ENCODE results near the gene KRTAP9-4. TPM values are rescaled to one million over a fixed set of nuclear protein-coding genes. Genes with fewer than 3 reads are reported as not detected.

The KRTAP9-4 gene
- total RNA-seq, 1 experiment from 2014 or later, result not detected

DNA sequence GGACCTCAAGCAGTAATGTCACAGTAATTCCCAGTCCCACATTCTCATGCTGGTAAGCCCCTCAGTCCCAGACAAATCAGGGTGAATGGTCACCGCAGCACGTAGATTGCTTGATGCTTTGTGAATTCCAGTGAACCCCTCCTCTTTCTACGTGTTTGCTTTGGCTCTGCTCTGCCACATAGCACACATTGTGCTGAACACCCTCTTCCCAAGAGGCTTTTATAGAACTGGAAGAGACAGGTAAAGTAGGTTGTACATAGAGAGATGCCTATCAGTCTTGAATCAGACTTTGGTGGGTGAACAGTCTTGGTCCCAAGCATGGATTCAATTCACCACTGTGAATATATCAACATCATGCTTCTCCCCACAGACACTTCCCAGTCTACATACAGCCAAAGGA, 15.1 kb downstream of the KRTAP9-4 start (continued):
- TF ChIP-seq, protein P1, sequence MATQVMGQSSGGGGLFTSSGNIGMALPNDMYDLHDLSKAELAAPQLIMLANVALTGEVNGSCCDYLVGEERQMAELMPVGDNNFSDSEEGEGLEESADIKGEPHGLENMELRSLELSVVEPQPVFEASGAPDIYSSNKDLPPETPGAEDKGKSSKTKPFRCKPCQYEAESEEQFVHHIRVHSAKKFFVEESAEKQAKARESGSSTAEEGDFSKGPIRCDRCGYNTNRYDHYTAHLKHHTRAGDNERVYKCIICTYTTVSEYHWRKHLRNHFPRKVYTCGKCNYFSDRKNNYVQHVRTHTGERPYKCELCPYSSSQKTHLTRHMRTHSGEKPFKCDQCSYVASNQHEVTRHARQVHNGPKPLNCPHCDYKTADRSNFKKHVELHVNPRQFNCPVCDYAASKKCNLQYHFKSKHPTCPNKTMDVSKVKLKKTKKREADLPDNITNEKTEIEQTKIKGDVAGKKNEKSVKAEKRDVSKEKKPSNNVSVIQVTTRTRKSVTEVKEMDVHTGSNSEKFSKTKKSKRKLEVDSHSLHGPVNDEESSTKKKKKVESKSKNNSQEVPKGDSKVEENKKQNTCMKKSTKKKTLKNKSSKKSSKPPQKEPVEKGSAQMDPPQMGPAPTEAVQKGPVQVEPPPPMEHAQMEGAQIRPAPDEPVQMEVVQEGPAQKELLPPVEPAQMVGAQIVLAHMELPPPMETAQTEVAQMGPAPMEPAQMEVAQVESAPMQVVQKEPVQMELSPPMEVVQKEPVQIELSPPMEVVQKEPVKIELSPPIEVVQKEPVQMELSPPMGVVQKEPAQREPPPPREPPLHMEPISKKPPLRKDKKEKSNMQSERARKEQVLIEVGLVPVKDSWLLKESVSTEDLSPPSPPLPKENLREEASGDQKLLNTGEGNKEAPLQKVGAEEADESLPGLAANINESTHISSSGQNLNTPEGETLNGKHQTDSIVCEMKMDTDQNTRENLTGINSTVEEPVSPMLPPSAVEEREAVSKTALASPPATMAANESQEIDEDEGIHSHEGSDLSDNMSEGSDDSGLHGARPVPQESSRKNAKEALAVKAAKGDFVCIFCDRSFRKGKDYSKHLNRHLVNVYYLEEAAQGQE (IDR thresholded peaks at IDR 0.05; ENCODE audit: low read depth), result no peak
- TF ChIP-seq, protein P2, sequence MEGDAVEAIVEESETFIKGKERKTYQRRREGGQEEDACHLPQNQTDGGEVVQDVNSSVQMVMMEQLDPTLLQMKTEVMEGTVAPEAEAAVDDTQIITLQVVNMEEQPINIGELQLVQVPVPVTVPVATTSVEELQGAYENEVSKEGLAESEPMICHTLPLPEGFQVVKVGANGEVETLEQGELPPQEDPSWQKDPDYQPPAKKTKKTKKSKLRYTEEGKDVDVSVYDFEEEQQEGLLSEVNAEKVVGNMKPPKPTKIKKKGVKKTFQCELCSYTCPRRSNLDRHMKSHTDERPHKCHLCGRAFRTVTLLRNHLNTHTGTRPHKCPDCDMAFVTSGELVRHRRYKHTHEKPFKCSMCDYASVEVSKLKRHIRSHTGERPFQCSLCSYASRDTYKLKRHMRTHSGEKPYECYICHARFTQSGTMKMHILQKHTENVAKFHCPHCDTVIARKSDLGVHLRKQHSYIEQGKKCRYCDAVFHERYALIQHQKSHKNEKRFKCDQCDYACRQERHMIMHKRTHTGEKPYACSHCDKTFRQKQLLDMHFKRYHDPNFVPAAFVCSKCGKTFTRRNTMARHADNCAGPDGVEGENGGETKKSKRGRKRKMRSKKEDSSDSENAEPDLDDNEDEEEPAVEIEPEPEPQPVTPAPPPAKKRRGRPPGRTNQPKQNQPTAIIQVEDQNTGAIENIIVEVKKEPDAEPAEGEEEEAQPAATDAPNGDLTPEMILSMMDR (IDR thresholded peaks at IDR 0.05 in 2 of 3, conservative IDR thresholded peaks at IDR 0.05 in 1 of 3; ENCODE audit: borderline replicate concordance in 1 of 3, insufficient read depth in 1 of 3, low read depth in 2 of 3, low read length in 2 of 3), result no peak
- TF ChIP-seq ATF3 (IDR thresholded peaks at IDR 0.05) (no peak), YY1 (IDR thresholded peaks at IDR 0.05; ENCODE audit: extremely low read depth, insufficient replicate concordance, low read depth, low read length) (no peak), POLR2A (IDR thresholded peaks at IDR 0.05; ENCODE audit: borderline replicate concordance, extremely low read depth, insufficient read depth, insufficient read length) (no peak), SP1 (IDR thresholded peaks at IDR 0.05; ENCODE audit: low read depth) (no peak), RAD21 (IDR thresholded peaks at IDR 0.05; ENCODE audit: low read depth) (no peak)

- Histone ChIP-seq H3K9ac (ENCODE audit: low read length) (no peak within 1 kb of the TSS), H3K9me3 (ENCODE audit: control insufficient read depth in 1 of 2, insufficient read depth in 1 of 2, low read depth in 1 of 2, low read length in 2 of 2) (no peaks in the 10 kb centered on the region), H3K4me2 (ENCODE audit: low read length) (no peak within 1 kb of the TSS), H3K4me1 (ENCODE audit: control insufficient read depth in 1 of 2, insufficient read depth in 2 of 2, low read length in 2 of 2) (no peaks in the 10 kb centered on the region), H3K36me3 (ENCODE audit: control insufficient read depth in 1 of 2, insufficient read depth in 2 of 2, low read length in 2 of 2) (no peaks in the 10 kb centered on the region), H3K4me3 (replicated peaks in 1 of 2; ENCODE audit: low read depth in 1 of 2, low read length in 2 of 2) (no peak within 1 kb of the TSS), H4K20me1 (ENCODE audit: insufficient read depth) (no peaks in the 10 kb centered on the region), H3K27ac (ENCODE audit: low read depth, low read length) (no peak within 1 kb of the TSS), H3K27me3 (ENCODE audit: insufficient read depth, low read length) (no peaks in the 10 kb centered on the region), H2AFZ (ENCODE audit: low read depth, low read length, poor library complexity, severe bottlenecking) (no peak within 1 kb of the TSS), H3K9me2 (ENCODE audit: insufficient read depth) (no peaks in the 10 kb centered on the region), H3K79me2 (ENCODE audit: insufficient read depth, low read length) (no peaks in the 10 kb centered on the region)
- CTCF ChIA-PET, result no interaction called here
- DNase-seq (ENCODE audit: low read depth, low spot score) (no peak), ATAC-seq (no peak)
- BruUV-seq (replicated peaks), result no TSS peak
- TF ChIP-seq TCF7L2 (IDR thresholded peaks at IDR 0.05; ENCODE audit: borderline replicate concordance, extremely low read depth, insufficient read depth, insufficient read length) (no peak), ATF3 (IDR thresholded peaks at IDR 0.05) (no peak), YY1 (IDR thresholded peaks at IDR 0.05; ENCODE audit: extremely low read depth, insufficient replicate concordance, low read depth, low read length) (no peak), ZBTB33 (IDR thresholded peaks at IDR 0.05; ENCODE audit: extremely low read depth, insufficient replicate concordance, low read length) (no peak)
- RAD21 ChIA-PET (ENCODE audit: low non-redundant PET in 1 of 2, low total read pairs in 2 of 2, uncharacterized antibody in 2 of 2, unreplicated experiment in 2 of 2), result no interaction called here
- intact Hi-C loops (cut with micrococcal nuclease), result no loop called here
- POLR2A ChIA-PET, result no interaction called here
These were observed 15.6 kb downstream of the KRTAP9-4 start, which contains the start of gene KRTAP9-6 for GRCh38 chr17:41265078-41265477. Gene KRTAP9-6, plus strand, starts transcription at chr17:41265378. Its CDS starts 0 bp downstream, at chr17:41265378.

All from HCT116 (cell line).